K562 (cell line): ENCODE measurements around the gene NDUFS8. TPM values are rescaled to one million over a fixed set of nuclear protein-coding genes. Genes with fewer than 3 reads are reported as not detected.

ENCODE experiments used
- ARID2 ChIP-seq: fragments of 450-650 bp; IDR thresholded peaks from 2 replicates; pipeline ENCODE4 v1.6.1; 2017; ENCODE audit warnings: antibody characterized with exemption, mild to moderate bottlenecking
- E2F1 ChIP-seq: sonication (generic); formaldehyde crosslinking; IDR thresholded peaks from 2 replicates; pipeline ENCODE4 v1.8.1; 2023; ENCODE audit warnings: mild to moderate bottlenecking, missing genetic modification reagents, moderate library complexity
- EP400 ChIP-seq: fragments of 450-650 bp; IDR thresholded peaks from 2 replicates; pipeline ENCODE4 v1.6.1; 2017; ENCODE audit warnings: antibody characterized with exemption, mild to moderate bottlenecking, moderate library complexity
- ESRRB ChIP-seq: fragments of 250-450 bp; sonication (Bioruptor Pico); IDR thresholded peaks from 2 replicates; pipeline ENCODE4 v1.5.0; 2020; ENCODE audit warnings: mild to moderate bottlenecking, moderate library complexity, borderline replicate concordance
- ILK ChIP-seq: fragments of 450-650 bp; IDR thresholded peaks from 2 replicates; pipeline ENCODE4 v1.6.1; 2016; ENCODE audit warnings: missing genetic modification characterization, low read depth, mild to moderate bottlenecking, missing compliant biosample characterization, moderate library complexity, borderline replicate concordance
- IRF2 ChIP-seq: sonication (generic); formaldehyde crosslinking; IDR thresholded peaks from 2 replicates; pipeline ENCODE4 v1.8.1; 2022; ENCODE audit warnings: mild to moderate bottlenecking, missing genetic modification reagents
- LEF1 ChIP-seq: fragments of 450-650 bp; IDR thresholded peaks from 2 replicates; pipeline ENCODE4 v1.6.1; 2016; ENCODE audit warnings: mild to moderate bottlenecking
- MTA2 ChIP-seq: fragments of 450-650 bp; IDR thresholded peaks from 2 replicates; pipeline ENCODE4 v1.6.1; 2016; ENCODE audit warnings: low read depth
- POLR2G ChIP-seq: fragments of 200-400 bp; formaldehyde crosslinking; IDR thresholded peaks from 2 replicates; pipeline ENCODE4 v1.6.1; 2017; ENCODE audit warnings: low read depth, mild to moderate bottlenecking, antibody characterized with exemption, low read length, moderate library complexity
- RBM14 ChIP-seq: fragments of 200-400 bp; formaldehyde crosslinking; IDR thresholded peaks from 2 replicates; pipeline ENCODE4 v1.6.1; 2018; ENCODE audit warnings: low read depth, mild to moderate bottlenecking, low read length, moderate library complexity, borderline replicate concordance; ENCODE audit not compliant: insufficient read depth
- RUNX1 ChIP-seq: sonication (generic); IDR thresholded peaks from 2 replicates; pipeline ENCODE4 v1.6.1; 2016; ENCODE audit warnings: antibody characterized with exemption, low read depth
- SETDB1 ChIP-seq: IDR thresholded peaks from one replicate; pipeline ENCODE4 v1.6.1; 2012; ENCODE audit warnings: low read length, control low read depth, inconsistent platforms
- SNRNP70 ChIP-seq: fragments of 200-400 bp; formaldehyde crosslinking; optimal IDR thresholded peaks from 2 replicates; pipeline ENCODE3; 2017; ENCODE audit warnings: low read depth, low read length
- TAL1 ChIP-seq: fragments of 450-650 bp; IDR thresholded peaks from 2 replicates; pipeline ENCODE4 v1.6.1; 2016; ENCODE audit warnings: mild to moderate bottlenecking
- XRCC3 ChIP-seq: fragments of 450-650 bp; IDR thresholded peaks from 2 replicates; pipeline ENCODE4 v1.6.1; 2017; ENCODE audit warnings: mild to moderate bottlenecking, moderate library complexity
- ZBTB26 ChIP-seq: fragments of 450-650 bp; formaldehyde crosslinking; IDR thresholded peaks from 2 replicates; pipeline ENCODE4 v1.4.0; 2022; ENCODE audit warnings: missing genetic modification characterization
- ZFPM2 ChIP-seq: fragments of 250-450 bp; sonication (Bioruptor Pico); IDR thresholded peaks from 2 replicates; pipeline ENCODE4 v1.5.1; 2022; ENCODE audit warnings: mild to moderate bottlenecking
- polyA plus RNA-seq, 8 experiments: library from polyadenylated mRNA; depleted of rRNA in 4 of 8; stranded (reverse) in 5 of 8; unstranded in 3 of 8; fragments of >200 nt; fragmentation: Nextera tagmentation in 2 of 8; fragmentation: Illumina TruSeq in 1 of 8; extraction: Ambion mirVana in 2 of 8; extraction: Trizol in 1 of 8; gene quantifications; 2 replicates each; pipeline versions ENCODE4 v1.2.1 to v1.2.3, GENCODE V29; 2011 to 2014; ENCODE audit warnings: inconsistent platforms in 1 of 8, missing spikeins in 1 of 8
- total RNA-seq, 7 experiments: library from RNA; depleted of rRNA in 6 of 7; stranded (reverse); fragments of >200 nt in 6 of 7; fragmentation: Illumina TruSeq in 2 of 7; extraction: Trizol in 2 of 7; gene quantifications; 2 replicates each; pipeline versions ENCODE4 v1.2.1 to v1.2.3, GENCODE V29; 2011 to 2021; ENCODE audit warnings: low replicate concordance in 1 of 7
- TF ChIP-seq, protein P1 (sequence below): IDR thresholded peaks from 2 replicates; pipeline ENCODE4 v1.6.1; 2011; ENCODE audit not compliant: insufficient read length; ENCODE audit errors: extremely low read depth
- TF ChIP-seq, protein P2 (sequence below), 2 experiments: fragments of 450-650 bp; IDR thresholded peaks; 2 replicates each; pipeline ENCODE4 v1.6.1; 2018; ENCODE audit warnings: mild to moderate bottlenecking in 2 of 2, low read depth in 1 of 2; ENCODE audit not compliant: partially characterized antibody in 2 of 2
- TF ChIP-seq, protein P3 (sequence below): fragments of 200-800 bp; sonication (Bioruptor generic); IDR thresholded peaks from 2 replicates; pipeline ENCODE4 v1.6.1; 2017; ENCODE audit warnings: missing genetic modification characterization, missing compliant biosample characterization

NDUFS8 gene
- total and polyA plus RNA-seq, 9 of the 15 experiments (the other 6 are each of a cell fraction or from before 2014, with no cell fraction given), result 36.5 to 351 (median 101) TPM

- TF ChIP-seq RBM14, result no peak
- TF ChIP-seq, protein P1, sequence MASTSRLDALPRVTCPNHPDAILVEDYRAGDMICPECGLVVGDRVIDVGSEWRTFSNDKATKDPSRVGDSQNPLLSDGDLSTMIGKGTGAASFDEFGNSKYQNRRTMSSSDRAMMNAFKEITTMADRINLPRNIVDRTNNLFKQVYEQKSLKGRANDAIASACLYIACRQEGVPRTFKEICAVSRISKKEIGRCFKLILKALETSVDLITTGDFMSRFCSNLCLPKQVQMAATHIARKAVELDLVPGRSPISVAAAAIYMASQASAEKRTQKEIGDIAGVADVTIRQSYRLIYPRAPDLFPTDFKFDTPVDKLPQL, result no peak
- TF ChIP-seq POLR2G, result no peak
- peak; percentile 40; the same call in 1 of the 2 replicates for TF ChIP-seq LEF1
- TF ChIP-seq EP400, result peak; percentile 43; the same call in 1 of the 2 replicates
- no peak for TF ChIP-seq ESRRB
- TF ChIP-seq ARID2, result 0 out of 2 replicates have a peak, but pooled peaks have one; percentile 39
- no peak for TF ChIP-seq ILK (tag)
- TF ChIP-seq, protein P2, sequence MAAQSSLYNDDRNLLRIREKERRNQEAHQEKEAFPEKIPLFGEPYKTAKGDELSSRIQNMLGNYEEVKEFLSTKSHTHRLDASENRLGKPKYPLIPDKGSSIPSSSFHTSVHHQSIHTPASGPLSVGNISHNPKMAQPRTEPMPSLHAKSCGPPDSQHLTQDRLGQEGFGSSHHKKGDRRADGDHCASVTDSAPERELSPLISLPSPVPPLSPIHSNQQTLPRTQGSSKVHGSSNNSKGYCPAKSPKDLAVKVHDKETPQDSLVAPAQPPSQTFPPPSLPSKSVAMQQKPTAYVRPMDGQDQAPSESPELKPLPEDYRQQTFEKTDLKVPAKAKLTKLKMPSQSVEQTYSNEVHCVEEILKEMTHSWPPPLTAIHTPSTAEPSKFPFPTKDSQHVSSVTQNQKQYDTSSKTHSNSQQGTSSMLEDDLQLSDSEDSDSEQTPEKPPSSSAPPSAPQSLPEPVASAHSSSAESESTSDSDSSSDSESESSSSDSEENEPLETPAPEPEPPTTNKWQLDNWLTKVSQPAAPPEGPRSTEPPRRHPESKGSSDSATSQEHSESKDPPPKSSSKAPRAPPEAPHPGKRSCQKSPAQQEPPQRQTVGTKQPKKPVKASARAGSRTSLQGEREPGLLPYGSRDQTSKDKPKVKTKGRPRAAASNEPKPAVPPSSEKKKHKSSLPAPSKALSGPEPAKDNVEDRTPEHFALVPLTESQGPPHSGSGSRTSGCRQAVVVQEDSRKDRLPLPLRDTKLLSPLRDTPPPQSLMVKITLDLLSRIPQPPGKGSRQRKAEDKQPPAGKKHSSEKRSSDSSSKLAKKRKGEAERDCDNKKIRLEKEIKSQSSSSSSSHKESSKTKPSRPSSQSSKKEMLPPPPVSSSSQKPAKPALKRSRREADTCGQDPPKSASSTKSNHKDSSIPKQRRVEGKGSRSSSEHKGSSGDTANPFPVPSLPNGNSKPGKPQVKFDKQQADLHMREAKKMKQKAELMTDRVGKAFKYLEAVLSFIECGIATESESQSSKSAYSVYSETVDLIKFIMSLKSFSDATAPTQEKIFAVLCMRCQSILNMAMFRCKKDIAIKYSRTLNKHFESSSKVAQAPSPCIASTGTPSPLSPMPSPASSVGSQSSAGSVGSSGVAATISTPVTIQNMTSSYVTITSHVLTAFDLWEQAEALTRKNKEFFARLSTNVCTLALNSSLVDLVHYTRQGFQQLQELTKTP (IDR thresholded peaks at IDR 0.05; ENCODE audit: low read depth in 1 of 2, partially characterized antibody in 2 of 2), result peak in 1 of 2 experiments; percentile 33
- TF ChIP-seq, protein P3, sequence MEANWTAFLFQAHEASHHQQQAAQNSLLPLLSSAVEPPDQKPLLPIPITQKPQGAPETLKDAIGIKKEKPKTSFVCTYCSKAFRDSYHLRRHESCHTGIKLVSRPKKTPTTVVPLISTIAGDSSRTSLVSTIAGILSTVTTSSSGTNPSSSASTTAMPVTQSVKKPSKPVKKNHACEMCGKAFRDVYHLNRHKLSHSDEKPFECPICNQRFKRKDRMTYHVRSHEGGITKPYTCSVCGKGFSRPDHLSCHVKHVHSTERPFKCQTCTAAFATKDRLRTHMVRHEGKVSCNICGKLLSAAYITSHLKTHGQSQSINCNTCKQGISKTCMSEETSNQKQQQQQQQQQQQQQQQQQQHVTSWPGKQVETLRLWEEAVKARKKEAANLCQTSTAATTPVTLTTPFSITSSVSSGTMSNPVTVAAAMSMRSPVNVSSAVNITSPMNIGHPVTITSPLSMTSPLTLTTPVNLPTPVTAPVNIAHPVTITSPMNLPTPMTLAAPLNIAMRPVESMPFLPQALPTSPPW (CRISPR knock-in tag), result peak; percentile 51
- TF ChIP-seq TAL1, result peak; percentile 83
- no peak for TF ChIP-seq ZBTB26 (CRISPR knock-in tag)
- TF ChIP-seq IRF2 (CRISPR knock-in tag), result no peak
- no peak for TF ChIP-seq ZFPM2 (CRISPR knock-in tag)
- TF ChIP-seq SETDB1, result no peak
- no peak for TF ChIP-seq RUNX1
- TF ChIP-seq XRCC3, result no peak
- 0 out of 2 replicates have a peak, but pooled peaks have one; percentile 59 for TF ChIP-seq E2F1 (CRISPR knock-in tag)
- TF ChIP-seq MTA2, result peak; percentile 76
- TF ChIP-seq SNRNP70, result no peak
Measured at GRCh38 chr11:68009391-68010089, 20.9 kb upstream of the NDUFS8 start (continued).
